Testis (tissue), 2 donors: Measurements from ENCODE around the gene MYO3A.

Source experiments
- CTCF ChIP-seq, 3 experiments: fragments of 450-650 bp in 2 of 3; fragments of 200-600 bp in 1 of 3; sonication (generic) in 1 of 3; IDR thresholded peaks; one replicate each; pipeline ENCODE4 v1.5.1; 2016 to 2019; ENCODE audit warnings: antibody characterized with exemption in 3 of 3, mild to moderate bottlenecking in 2 of 3, moderate library complexity in 1 of 3
- POLR2A ChIP-seq: fragments of 450-650 bp; IDR thresholded peaks from one replicate; pipeline ENCODE4 v1.6.1; 2017; ENCODE audit warnings: antibody characterized with exemption, mild to moderate bottlenecking, moderate library complexity

DNA sequence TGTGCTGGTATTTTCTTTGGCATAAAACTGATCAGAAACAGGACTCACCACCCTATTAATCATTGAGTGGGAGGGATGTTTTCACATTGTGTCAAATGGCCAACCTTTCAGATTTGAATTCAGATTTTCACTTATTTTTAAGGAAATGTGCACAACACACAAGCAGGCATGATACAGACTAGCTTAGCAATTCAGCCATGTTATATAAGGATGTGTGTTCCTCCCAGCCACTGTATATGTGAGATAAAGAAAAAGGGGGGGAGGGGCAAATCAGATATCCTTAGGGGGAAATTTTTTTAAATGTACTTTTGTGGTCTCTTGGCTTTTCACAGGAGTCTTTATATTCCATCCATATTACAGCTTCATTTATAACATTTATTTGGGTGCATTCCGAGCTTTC is 285.6 kb downstream of the MYO3A start:
- TF ChIP-seq CTCF (IDR thresholded peaks at IDR 0.05) (no peak), POLR2A (no peak)
